Measurements from ENCODE around the gene BUB1.
"Not testable (repeated sequence)": the region's sequence is repeated elsewhere in the genome, so short reads cannot be mapped to it uniquely, and the experiment has no call there.

Gene BUB1

GRCh38 chr2:110690083-110690965, 12.5 kb upstream of the BUB1 start:
- no peak for DNase-seq (ENCODE audit: low read depth in 2 of 2)

GRCh38 chr2:110688594-110689091, 10.8 kb upstream of the BUB1 start:
- DNase-seq (ENCODE audit: low read depth in 2 of 2) = no peak

- not testable (repeated sequence) for DNase-seq (ENCODE audit: low read depth in 2 of 2)
These were observed 10.1 kb upstream of the BUB1 start for GRCh38 chr2:110687775-110688484.

GRCh38 chr2:110682872-110683271, 5.0 kb upstream of the BUB1 start:
- no peak for DNase-seq (ENCODE audit: low read depth in 2 of 2)

- no peak for DNase-seq (ENCODE audit: low read depth in 2 of 2)
These were observed 4.4 kb upstream of the BUB1 start for GRCh38 chr2:110682267-110682666.

GRCh38 chr2:110680709-110681108, 2.8 kb upstream of the BUB1 start:
- no peak for DNase-seq (ENCODE audit: low read depth in 2 of 2)

GRCh38 chr2:110679865-110680264, 2.0 kb upstream of the BUB1 start:
- no peak for DNase-seq (ENCODE audit: low read depth in 2 of 2)

GRCh38 chr2:110679337-110679707, 1.5 kb upstream of the BUB1 start:
- DNase-seq (ENCODE audit: low read depth in 2 of 2) = no peak

GRCh38 chr2:110678457-110679336, 834 bp upstream of the BUB1 start:
- no peak for DNase-seq (ENCODE audit: low read depth in 2 of 2)

GRCh38 chr2:110677080-110677479, 783 bp downstream of the BUB1 start:
- no peak for DNase-seq (ENCODE audit: low read depth in 2 of 2)

- DNase-seq (ENCODE audit: low read depth in 2 of 2) = no peak
These were observed 2.2 kb downstream of the BUB1 start for GRCh38 chr2:110675679-110676078.

GRCh38 chr2:110674620-110675555, 3.0 kb downstream of the BUB1 start:
- peak in 1 of 2 donors; percentile 35 for DNase-seq (ENCODE audit: low read depth in 2 of 2)

GRCh38 chr2:110673201-110673600, 4.7 kb downstream of the BUB1 start:
- no peak for DNase-seq (ENCODE audit: low read depth in 2 of 2)

GRCh38 chr2:110670826-110671225, 7.0 kb downstream of the BUB1 start:
- no peak for DNase-seq (ENCODE audit: low read depth in 2 of 2)

GRCh38 chr2:110669079-110669478, 8.8 kb downstream of the BUB1 start:
- no peak for DNase-seq (ENCODE audit: low read depth in 2 of 2)

- DNase-seq (ENCODE audit: low read depth in 2 of 2) = no peak
These were observed 10.8 kb downstream of the BUB1 start for GRCh38 chr2:110667071-110667470.

GRCh38 chr2:110664135-110664534, 13.7 kb downstream of the BUB1 start:
- no peak for DNase-seq (ENCODE audit: low read depth in 2 of 2)

GRCh38 chr2:110662560-110662959, 15.3 kb downstream of the BUB1 start:
- DNase-seq (ENCODE audit: low read depth in 2 of 2) = no peak

- no peak for DNase-seq (ENCODE audit: low read depth in 2 of 2)
These were observed 17.3 kb downstream of the BUB1 start for GRCh38 chr2:110660558-110660957.

- no peak for DNase-seq (ENCODE audit: low read depth in 2 of 2)
These were observed 18.6 kb downstream of the BUB1 start for GRCh38 chr2:110659248-110659647.

All from stimulated activated CD8-positive, alpha-beta memory T cell treated with anti-CD3 and anti-CD28 coated beads, Interleukin-7, amount 100 ng/mL, for 4 hours (primary cell).